ENCODE results near the gene C1QTNF6. TPM values are rescaled to one million over a fixed set of nuclear protein-coding genes. Genes with fewer than 3 reads are reported as not detected.

C1QTNF6 gene
- total and polyA plus RNA-seq, 4 donors: 3.1 to 4.5 (median 4.0) TPM

DNA sequence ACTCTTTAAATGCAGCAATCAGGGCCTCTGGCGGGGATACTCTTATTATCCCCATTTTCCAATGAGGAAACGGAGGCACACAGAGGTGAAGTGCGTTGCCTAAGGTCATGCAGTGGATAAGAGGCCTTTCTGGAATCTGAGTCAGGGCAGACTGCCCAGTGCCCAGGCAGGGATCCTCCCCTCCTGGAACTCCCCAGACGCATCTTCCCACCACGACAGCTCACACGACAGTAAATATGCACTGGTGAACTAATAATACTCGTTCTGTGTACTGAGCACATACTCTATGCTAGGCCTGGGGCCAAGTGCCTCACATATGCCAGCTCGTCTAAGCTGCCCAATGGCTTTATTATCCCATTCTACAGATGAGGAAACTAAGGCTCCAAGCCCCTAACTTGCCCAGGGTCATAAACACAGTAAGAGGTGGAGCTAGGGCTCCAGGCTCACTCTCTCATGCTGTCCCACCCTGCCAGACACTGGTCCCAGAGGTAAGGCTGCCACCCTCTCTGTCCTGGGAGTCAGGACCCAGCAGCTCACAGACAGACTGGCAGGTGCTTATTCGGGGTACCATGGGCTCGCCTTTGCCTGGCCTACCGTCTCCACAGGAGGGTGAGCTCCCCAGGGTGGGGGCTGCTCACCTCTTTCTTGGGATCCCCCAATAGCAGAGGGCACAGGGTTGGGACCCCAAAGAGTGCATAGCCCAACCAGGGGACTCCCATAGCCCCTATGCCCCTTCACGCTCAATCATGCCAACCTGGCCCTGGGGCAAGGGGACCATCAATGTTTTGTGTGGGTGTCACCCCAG, 40.7 kb downstream of the C1QTNF6 start:
- Histone ChIP-seq H3K27me3 (ENCODE audit: control insufficient read depth in 4 of 4, insufficient read depth in 4 of 4, low read length in 3 of 4) (no peaks in the 10 kb centered on the region), H3K9me3 (ENCODE audit: control insufficient read depth in 4 of 4, low read length in 3 of 4) (no peaks in the 10 kb centered on the region), H3K4me1 (ENCODE audit: control insufficient read depth in 4 of 4, insufficient read depth in 4 of 4, low read length in 3 of 4) (peaks cover 4 to 14% (median 6%) of the 10 kb centered on the region in 4 donors), H3K36me3 (ENCODE audit: control insufficient read depth in 4 of 4, insufficient read depth in 3 of 4, low read depth in 1 of 4, low read length in 3 of 4) (no peaks in the 10 kb centered on the region), H3K4me3 (ENCODE audit: low read depth in 1 of 3, low read length in 3 of 3) (no peak overlapping the region), H3K27ac (ENCODE audit: low read depth in 1 of 2, low read length in 2 of 2) (no peak overlapping the region), H3K9ac (ENCODE audit: low read depth in 1 of 2, low read length in 2 of 2) (no peak overlapping the region)
- DNase-seq (ENCODE audit: low spot score): no peak
- no peak for TF ChIP-seq TAF1 (conservative IDR thresholded peaks at IDR 0.05)
- TF ChIP-seq, protein P1, sequence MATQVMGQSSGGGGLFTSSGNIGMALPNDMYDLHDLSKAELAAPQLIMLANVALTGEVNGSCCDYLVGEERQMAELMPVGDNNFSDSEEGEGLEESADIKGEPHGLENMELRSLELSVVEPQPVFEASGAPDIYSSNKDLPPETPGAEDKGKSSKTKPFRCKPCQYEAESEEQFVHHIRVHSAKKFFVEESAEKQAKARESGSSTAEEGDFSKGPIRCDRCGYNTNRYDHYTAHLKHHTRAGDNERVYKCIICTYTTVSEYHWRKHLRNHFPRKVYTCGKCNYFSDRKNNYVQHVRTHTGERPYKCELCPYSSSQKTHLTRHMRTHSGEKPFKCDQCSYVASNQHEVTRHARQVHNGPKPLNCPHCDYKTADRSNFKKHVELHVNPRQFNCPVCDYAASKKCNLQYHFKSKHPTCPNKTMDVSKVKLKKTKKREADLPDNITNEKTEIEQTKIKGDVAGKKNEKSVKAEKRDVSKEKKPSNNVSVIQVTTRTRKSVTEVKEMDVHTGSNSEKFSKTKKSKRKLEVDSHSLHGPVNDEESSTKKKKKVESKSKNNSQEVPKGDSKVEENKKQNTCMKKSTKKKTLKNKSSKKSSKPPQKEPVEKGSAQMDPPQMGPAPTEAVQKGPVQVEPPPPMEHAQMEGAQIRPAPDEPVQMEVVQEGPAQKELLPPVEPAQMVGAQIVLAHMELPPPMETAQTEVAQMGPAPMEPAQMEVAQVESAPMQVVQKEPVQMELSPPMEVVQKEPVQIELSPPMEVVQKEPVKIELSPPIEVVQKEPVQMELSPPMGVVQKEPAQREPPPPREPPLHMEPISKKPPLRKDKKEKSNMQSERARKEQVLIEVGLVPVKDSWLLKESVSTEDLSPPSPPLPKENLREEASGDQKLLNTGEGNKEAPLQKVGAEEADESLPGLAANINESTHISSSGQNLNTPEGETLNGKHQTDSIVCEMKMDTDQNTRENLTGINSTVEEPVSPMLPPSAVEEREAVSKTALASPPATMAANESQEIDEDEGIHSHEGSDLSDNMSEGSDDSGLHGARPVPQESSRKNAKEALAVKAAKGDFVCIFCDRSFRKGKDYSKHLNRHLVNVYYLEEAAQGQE (IDR thresholded peaks at IDR 0.05): no peak
- no peak for TF ChIP-seq EGR1 (IDR thresholded peaks at IDR 0.05; ENCODE audit: low read depth in 2 of 2)
- TF ChIP-seq FOXA1 (IDR thresholded peaks at IDR 0.05): no peak
- TF ChIP-seq HNF4A (conservative IDR thresholded peaks at IDR 0.05): no peak
- TF ChIP-seq, protein P2, sequence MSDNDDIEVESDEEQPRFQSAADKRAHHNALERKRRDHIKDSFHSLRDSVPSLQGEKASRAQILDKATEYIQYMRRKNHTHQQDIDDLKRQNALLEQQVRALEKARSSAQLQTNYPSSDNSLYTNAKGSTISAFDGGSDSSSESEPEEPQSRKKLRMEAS (IDR thresholded peaks at IDR 0.05): no peak
- TF ChIP-seq, protein P3, sequence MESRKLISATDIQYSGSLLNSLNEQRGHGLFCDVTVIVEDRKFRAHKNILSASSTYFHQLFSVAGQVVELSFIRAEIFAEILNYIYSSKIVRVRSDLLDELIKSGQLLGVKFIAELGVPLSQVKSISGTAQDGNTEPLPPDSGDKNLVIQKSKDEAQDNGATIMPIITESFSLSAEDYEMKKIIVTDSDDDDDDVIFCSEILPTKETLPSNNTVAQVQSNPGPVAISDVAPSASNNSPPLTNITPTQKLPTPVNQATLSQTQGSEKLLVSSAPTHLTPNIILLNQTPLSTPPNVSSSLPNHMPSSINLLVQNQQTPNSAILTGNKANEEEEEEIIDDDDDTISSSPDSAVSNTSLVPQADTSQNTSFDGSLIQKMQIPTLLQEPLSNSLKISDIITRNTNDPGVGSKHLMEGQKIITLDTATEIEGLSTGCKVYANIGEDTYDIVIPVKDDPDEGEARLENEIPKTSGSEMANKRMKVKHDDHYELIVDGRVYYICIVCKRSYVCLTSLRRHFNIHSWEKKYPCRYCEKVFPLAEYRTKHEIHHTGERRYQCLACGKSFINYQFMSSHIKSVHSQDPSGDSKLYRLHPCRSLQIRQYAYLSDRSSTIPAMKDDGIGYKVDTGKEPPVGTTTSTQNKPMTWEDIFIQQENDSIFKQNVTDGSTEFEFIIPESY (IDR thresholded peaks at IDR 0.05): no peak
- no peak for TF ChIP-seq GABPA (IDR thresholded peaks at IDR 0.05 in 1 of 2, conservative IDR thresholded peaks at IDR 0.05 in 1 of 2)
- TF ChIP-seq, protein P4, sequence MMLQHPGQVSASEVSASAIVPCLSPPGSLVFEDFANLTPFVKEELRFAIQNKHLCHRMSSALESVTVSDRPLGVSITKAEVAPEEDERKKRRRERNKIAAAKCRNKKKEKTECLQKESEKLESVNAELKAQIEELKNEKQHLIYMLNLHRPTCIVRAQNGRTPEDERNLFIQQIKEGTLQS (IDR thresholded peaks at IDR 0.05): no peak
- TF ChIP-seq YY1 (IDR thresholded peaks at IDR 0.05): no peak
- no peak for TF ChIP-seq HNF4G (IDR thresholded peaks at IDR 0.05)
- no peak for TF ChIP-seq JUND (IDR thresholded peaks at IDR 0.05)
- no peak for TF ChIP-seq FOXA2 (IDR thresholded peaks at IDR 0.05)
- no peak for TF ChIP-seq SP1 (IDR thresholded peaks at IDR 0.05)
- TF ChIP-seq RXRA (IDR thresholded peaks at IDR 0.05): no peak
- TF ChIP-seq NR2F2 (IDR thresholded peaks at IDR 0.05): no peak
- 82% methylated on average over 12 of the region's 12 CpGs for WGBS

DNA sequence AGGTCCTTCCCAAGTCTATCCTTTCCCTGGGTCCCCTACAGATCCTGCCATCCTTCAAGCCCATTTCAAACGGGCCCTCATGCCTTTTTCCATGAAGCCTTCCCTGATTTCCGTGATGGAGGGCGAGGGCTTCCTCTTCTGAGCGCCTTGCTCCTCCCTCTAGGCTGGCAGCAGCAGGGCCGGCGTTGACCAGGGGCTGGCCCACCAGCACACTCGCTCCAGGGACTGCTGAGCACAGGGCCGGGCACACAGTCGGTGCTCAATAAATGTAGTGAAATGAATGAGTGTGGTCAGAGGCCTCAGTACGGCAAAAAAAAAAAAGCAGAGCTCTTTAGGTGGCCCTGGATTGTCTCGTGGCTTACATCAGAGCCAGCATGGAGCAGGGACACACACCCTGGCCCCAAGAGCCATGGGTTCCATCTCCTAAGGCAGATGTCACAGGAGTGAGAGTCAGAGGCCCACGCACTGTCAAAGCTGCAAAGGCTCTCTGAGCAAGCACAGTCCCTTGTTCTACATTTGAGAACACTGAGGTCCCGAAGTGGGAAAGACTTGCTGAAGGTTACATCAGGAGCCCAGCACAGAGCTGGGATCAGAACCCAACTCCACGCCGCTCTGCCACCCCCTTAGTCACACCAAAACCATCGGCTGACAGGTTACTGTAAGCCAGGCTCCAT, 41.4 kb downstream of the C1QTNF6 start:
- H3K9me3 ChIP-seq (ENCODE audit: control insufficient read depth in 4 of 4, low read length in 3 of 4): no peaks in the 10 kb centered on the region
- no peak for DNase-seq (ENCODE audit: low spot score)
- no peak overlapping the region for H3K4me3 ChIP-seq (ENCODE audit: low read depth in 1 of 3, low read length in 3 of 3)
- WGBS: 86% methylated on average over 16 of the region's 16 CpGs
- H3K27ac ChIP-seq (ENCODE audit: low read depth in 1 of 2, low read length in 2 of 2): no peak overlapping the region
- H3K9ac ChIP-seq (ENCODE audit: low read depth in 1 of 2, low read length in 2 of 2): no peak overlapping the region
- H3K27me3 ChIP-seq (ENCODE audit: control insufficient read depth in 4 of 4, insufficient read depth in 4 of 4, low read length in 3 of 4): no peaks in the 10 kb centered on the region
- H3K36me3 ChIP-seq (ENCODE audit: control insufficient read depth in 4 of 4, insufficient read depth in 3 of 4, low read depth in 1 of 4, low read length in 3 of 4): no peaks in the 10 kb centered on the region
- H3K4me1 ChIP-seq (ENCODE audit: control insufficient read depth in 4 of 4, insufficient read depth in 4 of 4, low read length in 3 of 4): peaks cover 4 to 14% (median 6%) of the 10 kb centered on the region in 4 donors
- TF ChIP-seq, protein P2 (IDR thresholded peaks at IDR 0.05): no peak
- TF ChIP-seq YY1 (IDR thresholded peaks at IDR 0.05): no peak
